DOHH2 (cell line): ENCODE results near the gene LRRC3.

Source experiments
- CTCF ChIP-seq: fragments of 200-600 bp; sonication (generic); IDR thresholded peaks from one replicate; pipeline ENCODE4 v1.5.1; 2014; ENCODE audit warnings: antibody characterized with exemption, mild to moderate bottlenecking, low read depth, low read length; ENCODE audit not compliant: poor library complexity, severe bottlenecking
- EZH2phosphoT487 ChIP-seq: fragments of 200-600 bp; sonication (generic); IDR thresholded peaks from 2 replicates; pipeline ENCODE4 v1.6.1; 2017; ENCODE audit warnings: borderline replicate concordance, mild to moderate bottlenecking, antibody characterized with exemption, low read length, moderate library complexity, mixed read lengths

- TF ChIP-seq CTCF (no peak), EZH2phosphoT487 (no peak)
Observed at GRCh38 chr21:44423941-44424607, 31.2 kb upstream of the LRRC3 start.
